ENCODE measurements around the gene SDCCAG8.

Gene SDCCAG8

GRCh38 chr1:243391355-243391754 is 135.5 kb downstream of the SDCCAG8 start:
- no peak for DNase-seq (ENCODE audit: low read depth)

- peak; percentile 45 for DNase-seq (ENCODE audit: low read depth)
Observed at GRCh38 chr1:243393096-243393495, 137.3 kb downstream of the SDCCAG8 start.

GRCh38 chr1:243394066-243394465 is 138.2 kb downstream of the SDCCAG8 start:
- no peak for DNase-seq (ENCODE audit: low read depth)

- DNase-seq (ENCODE audit: low read depth): no peak
Observed at GRCh38 chr1:243394601-243395464, 139.0 kb downstream of the SDCCAG8 start.

- DNase-seq (ENCODE audit: low read depth): no peak
Observed at GRCh38 chr1:243396424-243396823, 140.6 kb downstream of the SDCCAG8 start.

- no peak for DNase-seq (ENCODE audit: low read depth)
Observed at GRCh38 chr1:243396876-243397275, 141.0 kb downstream of the SDCCAG8 start.

GRCh38 chr1:243397613-243398321 is 141.9 kb downstream of the SDCCAG8 start:
- DNase-seq (ENCODE audit: low read depth): no peak

GRCh38 chr1:243399561-243400155 is 143.8 kb downstream of the SDCCAG8 start:
- DNase-seq (ENCODE audit: low read depth): no peak

GRCh38 chr1:243402868-243403267 is 147.0 kb downstream of the SDCCAG8 start:
- no peak for DNase-seq (ENCODE audit: low read depth)

- DNase-seq (ENCODE audit: low read depth): no peak
Observed at GRCh38 chr1:243406424-243406823, 150.6 kb downstream of the SDCCAG8 start.

GRCh38 chr1:243407284-243408018 is 151.6 kb downstream of the SDCCAG8 start:
- DNase-seq (ENCODE audit: low read depth): no peak

GRCh38 chr1:243408479-243408878 is 152.6 kb downstream of the SDCCAG8 start:
- DNase-seq (ENCODE audit: low read depth): no peak

GRCh38 chr1:243409284-243409683 is 153.4 kb downstream of the SDCCAG8 start:
- DNase-seq (ENCODE audit: low read depth): no peak

GRCh38 chr1:243411472-243411871 is 155.6 kb downstream of the SDCCAG8 start:
- no peak for DNase-seq (ENCODE audit: low read depth)

- no peak for DNase-seq (ENCODE audit: low read depth)
Observed at GRCh38 chr1:243413431-243414151, 157.8 kb downstream of the SDCCAG8 start.

- no peak for DNase-seq (ENCODE audit: low read depth)
Observed at GRCh38 chr1:243414152-243414494, 158.3 kb downstream of the SDCCAG8 start.

- DNase-seq (ENCODE audit: low read depth): no peak
Observed at GRCh38 chr1:243415663-243416408, 160.0 kb downstream of the SDCCAG8 start.

GRCh38 chr1:243416495-243416894 is 160.7 kb downstream of the SDCCAG8 start:
- no peak for DNase-seq (ENCODE audit: low read depth)

- no peak for DNase-seq (ENCODE audit: low read depth)
Observed at GRCh38 chr1:243420016-243420945, 164.4 kb downstream of the SDCCAG8 start.

Data from CMK (cell line).